DMS153 (cell line): ENCODE data around the gene NPB.

Experiments
- DNase-seq: peaks from one replicate; lab custom pipeline; 2025; lab: John Stamatoyannopoulos, UW

NPB gene

DNA sequence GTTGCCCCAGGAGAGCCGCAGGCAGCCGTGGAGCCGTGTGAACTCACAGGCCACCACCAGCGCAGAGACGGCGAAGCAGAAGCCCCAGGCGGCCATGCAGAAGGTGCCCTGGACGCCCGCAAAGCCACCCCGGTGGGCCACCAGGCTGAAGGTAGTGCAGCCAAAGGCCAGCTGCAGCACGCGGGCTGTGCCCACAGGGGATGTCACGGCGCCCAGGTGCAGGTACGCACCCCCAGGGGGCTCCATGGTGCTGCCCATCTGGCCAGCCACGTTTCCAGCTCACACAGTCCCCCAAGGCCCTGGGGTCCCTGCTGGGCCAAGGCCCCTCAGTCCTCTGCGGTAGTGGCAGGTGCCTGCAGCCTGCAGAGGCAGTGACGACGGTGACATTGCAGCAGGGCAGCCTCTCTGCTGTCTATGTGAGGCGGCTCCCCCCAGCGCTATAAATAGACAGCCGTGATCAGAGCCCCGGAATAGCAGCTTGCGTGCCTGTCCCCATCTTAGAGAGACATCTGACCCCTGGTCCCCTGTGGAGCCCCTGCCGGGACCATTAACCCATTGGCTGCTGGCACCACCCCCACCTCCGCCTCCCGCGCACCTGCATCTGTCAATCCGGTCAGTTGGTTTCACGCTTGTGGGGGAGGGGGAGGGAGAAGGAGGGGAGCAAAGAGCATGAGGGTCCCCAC lies 39.6 kb downstream of the NPB start:
- DNase-seq: no peak

DNA sequence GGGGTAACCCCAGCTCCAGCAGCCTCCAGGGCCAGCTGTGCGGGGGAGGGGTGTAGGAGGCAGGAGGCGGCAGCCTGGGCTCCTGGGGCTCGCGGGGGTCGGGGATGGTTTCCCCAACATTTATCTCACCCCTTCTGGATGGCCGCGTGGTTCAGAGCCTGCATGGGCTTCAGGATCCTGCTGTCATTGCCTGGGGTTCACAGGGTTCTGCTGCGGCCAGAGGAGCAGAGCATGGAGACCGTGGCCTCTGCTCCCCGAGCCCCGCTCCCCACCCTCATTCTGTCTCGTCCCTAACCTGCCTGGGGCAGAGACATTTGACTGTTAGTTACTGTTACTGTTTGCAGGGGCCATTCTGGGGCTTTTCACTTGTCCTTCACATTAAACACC lies 40.1 kb downstream of the NPB start:
- no peak for DNase-seq

- DNase-seq: no peak
Measured at GRCh38 chr17:81944858-81945257, 42.8 kb downstream of the NPB start.

DNA sequence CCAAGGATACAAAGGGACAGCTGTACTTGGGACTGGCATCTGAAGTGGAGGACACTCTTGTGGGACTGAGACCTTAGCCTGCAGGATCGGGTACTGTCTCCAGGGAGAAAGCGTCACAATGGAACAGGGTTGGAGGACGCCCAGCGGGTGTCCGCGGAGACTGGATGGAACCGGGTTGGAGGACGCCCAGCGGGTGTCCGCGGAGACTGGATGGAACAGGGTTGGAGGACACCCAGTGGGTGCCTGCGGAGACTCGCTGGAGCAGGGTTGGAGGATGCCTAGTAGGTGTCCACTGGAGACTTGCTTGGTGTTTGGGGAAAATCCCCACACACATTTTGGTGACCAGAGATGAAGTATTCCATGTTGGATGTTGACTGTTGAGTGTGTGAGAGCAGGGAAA lies 45.2 kb downstream of the NPB start, which contains the start of gene MYADML2:
Gene MYADML2 (minus strand): TSS at position 45 of the 400 bp plus-strand sequence. CDS start 5,492 bp downstream, outside the sequence.
- no peak for DNase-seq

DNA sequence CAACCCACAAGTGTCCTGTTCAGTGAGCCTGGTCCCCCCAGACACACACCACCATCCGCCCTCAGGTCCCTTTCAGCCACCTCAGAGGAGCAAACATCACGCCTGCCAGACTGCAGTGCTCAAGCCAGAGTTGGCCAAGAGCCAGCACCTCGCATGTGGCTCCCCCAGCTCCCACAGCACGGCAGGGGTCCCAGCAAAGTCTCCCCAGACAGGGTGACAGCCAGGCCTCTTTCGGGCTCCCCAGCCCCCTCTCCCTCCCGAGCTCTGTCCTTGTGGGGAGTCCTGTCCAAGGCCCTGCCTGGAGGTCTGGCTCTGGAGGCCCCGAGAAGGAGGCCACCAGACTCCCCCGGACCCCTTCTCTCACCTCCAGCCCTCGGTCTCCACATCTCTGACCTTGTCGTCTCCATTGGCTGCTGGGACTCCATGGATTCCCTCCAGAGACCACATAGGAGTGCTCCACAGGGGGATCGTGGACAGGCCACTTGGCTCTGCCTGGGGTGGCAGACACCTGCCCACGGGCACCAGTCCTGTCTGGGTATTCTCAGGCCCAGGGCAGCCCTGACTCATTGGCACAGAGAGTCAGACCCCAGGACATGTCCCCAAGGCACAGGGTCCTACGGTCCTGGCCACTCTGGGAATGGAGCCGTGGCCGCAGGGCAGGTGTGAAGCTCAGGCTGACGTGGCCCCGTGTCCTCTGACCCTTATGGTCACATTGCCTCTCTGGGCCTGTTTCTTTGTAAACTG lies 46.8 kb downstream of the NPB start:
- DNase-seq: no peak

- no peak for DNase-seq
Measured at GRCh38 chr17:81950501-81950900, 48.5 kb downstream of the NPB start.

GRCh38 chr17:81951785-81952684 lies 50.0 kb downstream of the NPB start:
- no peak for DNase-seq
